Measurements from ENCODE around the gene AP5B1. TPM values are rescaled to one million over a fixed set of nuclear protein-coding genes. Genes with fewer than 3 reads are reported as not detected.

Gene AP5B1
- total and polyA plus RNA-seq, 9 of the 15 experiments (the other 6 are each of a cell fraction or from before 2014, with no cell fraction given) = 0.51 to 24.2 (median 5.1) TPM

DNA sequence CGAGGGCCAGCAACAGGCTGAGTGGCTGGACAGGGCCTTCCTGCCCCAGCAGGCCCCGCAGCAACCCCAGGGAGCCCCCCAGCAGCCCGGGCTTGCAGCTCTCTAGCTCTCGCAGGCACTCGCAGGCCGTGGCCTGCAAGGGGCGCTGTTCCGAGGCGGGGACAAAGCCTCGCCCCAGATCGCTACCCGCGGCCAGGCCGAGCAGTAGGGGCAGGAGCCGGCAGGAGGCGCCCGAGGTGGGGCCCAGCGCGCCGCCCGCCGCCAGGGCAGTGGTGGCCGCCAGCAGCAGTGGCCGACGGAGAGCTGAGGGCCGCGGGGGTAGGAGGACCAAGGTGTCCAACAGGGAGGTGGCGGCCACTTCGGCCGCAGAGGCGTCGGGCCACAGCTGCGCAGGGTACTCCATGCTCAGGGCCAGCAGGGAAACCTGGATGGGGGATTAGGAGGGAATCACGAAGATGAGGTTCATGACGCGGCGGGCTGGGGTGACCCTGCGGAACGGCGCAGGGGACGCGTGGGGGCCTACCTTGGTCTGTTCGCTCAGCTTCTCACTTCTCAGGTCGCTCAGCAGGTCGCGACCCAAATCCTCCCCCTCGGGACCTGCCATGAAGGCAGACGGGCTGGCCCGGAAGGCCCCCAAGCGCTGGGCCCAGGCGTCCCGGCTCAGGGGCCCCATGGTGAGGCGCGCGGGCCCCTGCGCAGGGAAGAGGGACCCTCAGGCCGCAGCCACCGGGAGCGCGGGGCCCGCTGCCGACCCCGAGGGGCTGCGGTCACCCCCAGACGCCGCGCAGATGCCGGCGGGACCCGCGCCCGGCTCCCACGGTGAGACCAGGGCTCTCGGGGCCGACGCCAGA, 632 bp downstream of the AP5B1 start (continued):
- TF ChIP-seq, protein P1, sequence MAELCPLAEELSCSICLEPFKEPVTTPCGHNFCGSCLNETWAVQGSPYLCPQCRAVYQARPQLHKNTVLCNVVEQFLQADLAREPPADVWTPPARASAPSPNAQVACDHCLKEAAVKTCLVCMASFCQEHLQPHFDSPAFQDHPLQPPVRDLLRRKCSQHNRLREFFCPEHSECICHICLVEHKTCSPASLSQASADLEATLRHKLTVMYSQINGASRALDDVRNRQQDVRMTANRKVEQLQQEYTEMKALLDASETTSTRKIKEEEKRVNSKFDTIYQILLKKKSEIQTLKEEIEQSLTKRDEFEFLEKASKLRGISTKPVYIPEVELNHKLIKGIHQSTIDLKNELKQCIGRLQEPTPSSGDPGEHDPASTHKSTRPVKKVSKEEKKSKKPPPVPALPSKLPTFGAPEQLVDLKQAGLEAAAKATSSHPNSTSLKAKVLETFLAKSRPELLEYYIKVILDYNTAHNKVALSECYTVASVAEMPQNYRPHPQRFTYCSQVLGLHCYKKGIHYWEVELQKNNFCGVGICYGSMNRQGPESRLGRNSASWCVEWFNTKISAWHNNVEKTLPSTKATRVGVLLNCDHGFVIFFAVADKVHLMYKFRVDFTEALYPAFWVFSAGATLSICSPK (IDR thresholded peaks at IDR 0.05; ENCODE audit: borderline replicate concordance) = no peak; the same call in 1 of the 2 replicates
- TF ChIP-seq TAF15 (IDR thresholded peaks at IDR 0.05; ENCODE audit: low read depth, low read length) (no peak), ELF2 (CRISPR knock-in tag; IDR thresholded peaks at IDR 0.05) (no peak), GABPA (tag; conservative IDR thresholded peaks at IDR 0.05; ENCODE audit: low read depth) (no peak), ZNF324 (CRISPR knock-in tag; IDR thresholded peaks at IDR 0.05) (no peak), ZNF444 (CRISPR knock-in tag; IDR thresholded peaks at IDR 0.05) (no peak), UBTF (IDR thresholded peaks at IDR 0.05; ENCODE audit: borderline replicate concordance in 1 of 2, low read depth in 2 of 2, low read length in 2 of 2) (peak; percentile 97), RAD51 (IDR thresholded peaks at IDR 0.05; ENCODE audit: borderline replicate concordance, low read depth) (no peak), L3MBTL2 (IDR thresholded peaks at IDR 0.05) (peak; percentile 65), CGGBP1 (CRISPR knock-in tag; IDR thresholded peaks at IDR 0.05) (no peak), POLR3G (IDR thresholded peaks at IDR 0.05; ENCODE audit: extremely low read depth, insufficient read length, insufficient replicate concordance) (no peak), GMEB1 (CRISPR knock-in tag; IDR thresholded peaks at IDR 0.05) (peak; percentile 45; the same call in 1 of the 2 replicates), YBX1 (IDR thresholded peaks at IDR 0.05) (no peak), POLR2B (IDR thresholded peaks at IDR 0.05; ENCODE audit: low read depth, partially characterized antibody) (peak; percentile 64), BRD9 (IDR thresholded peaks at IDR 0.05; ENCODE audit: low read depth, partially characterized antibody) (no peak), FOXA3 (CRISPR knock-in tag; conservative IDR thresholded peaks at IDR 0.05 in 1 of 2, IDR thresholded peaks at IDR 0.05 in 1 of 2) (peak in 1 of 2 experiments; percentile 87; a peak in 1 of 4 replicates), POLR2G (IDR thresholded peaks at IDR 0.05; ENCODE audit: low read depth, low read length) (peak; percentile 79), TAL1 (IDR thresholded peaks at IDR 0.05) (no peak), ZNF311 (CRISPR knock-in tag; IDR thresholded peaks at IDR 0.05) (no peak), HLTF (IDR thresholded peaks at IDR 0.05) (no peak), ZBTB8A (IDR thresholded peaks at IDR 0.05; ENCODE audit: partially characterized antibody) (no peak)
- TF ChIP-seq, protein P2, sequence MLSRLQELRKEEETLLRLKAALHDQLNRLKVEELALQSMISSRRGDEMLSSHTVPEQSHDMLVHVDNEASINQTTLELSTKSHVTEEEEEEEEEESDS (CRISPR knock-in tag; IDR thresholded peaks at IDR 0.05) = no peak
